Uterus (tissue), 2 donors: ENCODE results near the gene CAMK1D.

Experiments
- CTCF ChIP-seq, 4 experiments: fragments of 200-600 bp in 2 of 4; fragments of 450-650 bp in 2 of 4; sonication (generic) in 2 of 4; IDR thresholded peaks; one replicate each; pipeline ENCODE4 v1.5.1; 2016 to 2019; ENCODE audit warnings: antibody characterized with exemption in 4 of 4, mild to moderate bottlenecking in 2 of 4, moderate library complexity in 1 of 4
- POLR2A ChIP-seq, 2 donors: fragments of 450-650 bp; IDR thresholded peaks; one replicate each; pipeline ENCODE4 v1.6.1; 2016; ENCODE audit warnings: antibody characterized with exemption in 2 of 2, mild to moderate bottlenecking in 1 of 2, moderate library complexity in 1 of 2

GRCh38 chr10:12406764-12407400 lies 57.5 kb downstream of the CAMK1D start:
- TF ChIP-seq CTCF (IDR thresholded peaks at IDR 0.05) (no peak), POLR2A (IDR thresholded peaks at IDR 0.05) (no peak)
